Measurements from ENCODE around the gene PXYLP1.

The PXYLP1 gene

DNA sequence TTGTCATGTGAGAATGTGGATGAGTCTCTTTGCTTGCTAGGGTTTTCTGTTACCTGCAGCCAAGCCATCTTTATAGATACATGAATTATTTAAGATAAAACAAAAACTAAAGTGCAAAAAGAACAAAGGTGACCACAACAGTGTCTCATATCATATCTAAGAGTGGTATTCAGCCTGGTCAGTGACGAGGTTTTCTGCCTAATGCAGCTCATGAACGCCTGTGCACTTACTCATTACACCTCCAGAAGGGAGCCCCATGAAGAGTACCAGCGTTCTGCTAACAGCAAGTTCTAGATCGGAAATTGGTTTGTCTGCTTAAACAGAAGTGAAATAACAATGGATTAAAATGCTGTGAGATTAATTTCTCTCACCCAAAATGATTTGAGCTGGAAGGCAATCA is 19.2 kb downstream of the PXYLP1 start:
- DNase-seq: no peak

DNA sequence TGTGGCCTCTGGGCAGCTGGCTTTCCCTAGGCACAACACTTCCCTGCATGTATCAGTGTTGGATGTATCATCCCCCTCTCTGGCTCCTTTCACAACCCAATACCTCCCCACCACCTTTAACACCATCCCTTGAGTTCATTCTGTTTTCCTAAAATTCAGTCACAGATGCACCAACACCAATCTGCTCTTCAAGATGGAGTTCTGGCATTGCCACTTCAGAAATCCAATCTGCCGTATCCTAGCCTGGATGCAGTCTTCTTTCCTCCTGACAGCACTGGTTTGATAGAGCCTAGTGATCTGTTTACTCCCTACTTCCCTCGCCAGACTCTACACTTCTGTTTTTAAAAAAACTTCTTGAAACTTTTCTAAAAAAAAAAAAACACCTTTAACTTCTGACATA is 21.7 kb downstream of the PXYLP1 start:
- no peak for DNase-seq

- no peak for DNase-seq
Observed at GRCh38 chr3:141253811-141254210, 22.2 kb downstream of the PXYLP1 start.

DNA sequence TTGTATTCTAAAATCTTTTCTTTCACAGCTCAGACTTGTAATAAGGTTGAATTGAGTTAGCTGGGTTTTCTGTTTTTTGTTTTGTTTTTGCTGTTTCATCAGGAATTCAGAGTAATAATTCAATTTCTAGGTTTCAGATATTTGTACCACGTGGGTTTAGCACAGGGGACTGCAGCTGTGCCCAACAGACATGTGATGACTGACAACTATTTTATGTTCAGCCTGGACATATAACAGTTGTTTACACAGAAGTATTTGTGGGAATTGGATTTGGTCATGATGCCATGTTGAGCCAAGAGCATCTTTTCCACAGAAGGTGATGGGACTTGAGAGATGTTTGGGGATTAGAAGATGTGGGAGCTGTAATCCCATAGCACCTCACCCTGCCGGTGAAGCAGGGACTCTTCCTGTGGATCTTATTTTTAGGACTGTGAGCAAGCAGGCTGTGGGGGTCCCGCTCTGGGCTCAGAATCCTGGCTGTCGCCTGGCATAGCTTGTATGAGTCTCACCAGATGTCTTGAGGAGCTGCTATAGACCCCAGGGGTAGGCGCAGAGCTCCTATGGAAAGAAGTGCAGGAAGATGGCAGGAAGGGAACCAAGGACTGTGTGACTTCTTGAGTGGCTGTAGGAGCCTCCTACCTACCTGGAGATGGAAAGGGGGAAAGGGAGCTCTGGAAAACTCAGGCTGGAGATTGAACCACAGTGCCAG is 23.7 kb downstream of the PXYLP1 start:
- DNase-seq: no peak

GRCh38 chr3:141255846-141256261 is 24.2 kb downstream of the PXYLP1 start:
- peak; percentile 61 for DNase-seq

DNA sequence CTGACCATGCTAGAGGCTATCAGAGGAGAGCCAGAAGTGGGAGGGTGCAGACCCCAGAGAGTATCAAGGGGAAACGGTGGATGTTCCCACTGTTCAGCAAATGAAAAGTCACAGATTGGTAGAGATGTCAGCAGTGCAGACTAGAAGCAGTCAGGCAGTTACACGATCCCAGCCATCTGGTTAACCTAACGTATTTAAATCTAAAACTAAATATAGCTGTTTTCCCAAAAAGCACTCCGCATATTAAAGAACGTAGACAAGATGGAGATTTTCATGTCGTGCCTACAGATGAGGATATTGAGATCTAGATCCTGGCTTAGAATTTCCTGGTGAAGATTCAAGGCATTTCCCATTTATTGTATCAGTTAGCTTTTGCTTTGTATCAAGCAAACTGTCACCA is 25.2 kb downstream of the PXYLP1 start:
- DNase-seq: no peak

DNA sequence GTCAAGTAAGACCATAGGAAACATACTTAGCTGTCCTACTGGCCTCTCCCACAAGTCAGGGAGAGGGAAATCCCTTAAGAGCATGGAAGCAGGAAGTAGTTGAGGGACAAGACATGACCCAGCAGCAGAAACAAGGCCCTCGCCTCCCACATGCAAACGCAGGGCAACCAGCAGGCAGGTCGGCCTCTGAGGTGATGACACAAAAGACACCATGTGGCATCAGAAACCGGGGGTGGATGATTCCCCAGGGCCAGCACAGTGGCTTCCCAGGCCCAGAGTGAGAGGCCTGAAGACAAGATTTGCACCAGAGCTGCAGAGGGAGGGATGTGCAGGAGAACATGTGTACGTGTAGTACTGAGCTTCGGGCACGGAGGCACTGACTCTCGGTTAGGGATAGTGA is 26.3 kb downstream of the PXYLP1 start:
- no peak for DNase-seq

DNA sequence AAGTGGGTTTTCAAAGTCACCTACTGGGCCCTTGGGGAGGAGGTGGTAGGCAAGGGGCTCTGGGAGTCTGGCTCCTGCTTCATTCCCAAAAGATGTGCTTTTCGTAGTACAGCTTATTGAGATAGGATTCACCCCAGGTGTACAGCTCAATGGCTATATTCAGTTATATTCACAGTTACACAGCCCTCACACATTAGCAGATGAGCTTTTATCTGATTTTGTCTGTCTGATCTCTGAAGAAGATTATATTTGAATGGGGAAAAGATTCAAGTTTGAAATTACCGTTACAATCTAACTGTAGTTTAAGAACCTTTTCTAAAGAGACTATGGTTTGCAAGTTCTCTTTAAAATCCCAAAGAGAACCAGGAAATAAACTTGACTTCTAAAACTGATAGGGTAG is 27.3 kb downstream of the PXYLP1 start:
- no peak for DNase-seq

DNA sequence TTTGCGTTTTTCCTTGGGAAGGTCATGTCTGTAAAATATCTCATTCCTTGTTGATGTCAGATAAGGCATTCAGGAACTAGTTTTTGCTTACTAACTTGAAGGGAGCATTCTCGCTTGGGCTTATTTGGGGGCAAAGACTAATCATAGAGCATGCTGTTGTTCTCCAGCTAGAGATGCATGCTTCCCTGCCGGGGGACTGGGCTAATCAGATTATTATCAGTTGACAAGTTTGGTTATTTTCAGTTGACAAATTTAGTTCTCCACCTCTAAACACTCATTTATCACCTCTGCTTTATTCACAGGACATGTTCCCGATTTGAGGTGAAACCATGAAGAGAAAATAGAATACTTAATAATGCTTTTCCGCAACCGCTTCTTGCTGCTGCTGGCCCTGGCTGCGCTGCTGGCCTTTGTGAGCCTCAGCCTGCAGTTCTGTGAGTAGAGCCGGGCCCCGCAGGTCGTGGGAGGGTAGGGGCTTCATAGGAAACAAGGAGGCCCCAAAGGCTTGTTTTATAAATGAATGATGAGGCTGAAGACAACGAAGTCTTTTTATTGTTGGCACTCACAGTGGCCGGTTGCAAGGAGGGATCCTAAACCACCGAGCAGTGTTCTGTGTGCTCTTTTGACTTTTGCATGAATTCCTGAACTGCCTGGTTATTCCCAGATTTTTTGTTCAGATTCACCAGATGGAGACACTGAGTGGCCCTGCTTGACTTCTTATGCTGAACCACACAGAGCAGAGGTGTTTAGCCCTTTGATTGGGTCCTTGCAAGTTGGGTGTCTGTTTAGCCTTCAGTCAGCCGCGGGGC is 28.4 kb downstream of the PXYLP1 start:
- no peak for DNase-seq

DNA sequence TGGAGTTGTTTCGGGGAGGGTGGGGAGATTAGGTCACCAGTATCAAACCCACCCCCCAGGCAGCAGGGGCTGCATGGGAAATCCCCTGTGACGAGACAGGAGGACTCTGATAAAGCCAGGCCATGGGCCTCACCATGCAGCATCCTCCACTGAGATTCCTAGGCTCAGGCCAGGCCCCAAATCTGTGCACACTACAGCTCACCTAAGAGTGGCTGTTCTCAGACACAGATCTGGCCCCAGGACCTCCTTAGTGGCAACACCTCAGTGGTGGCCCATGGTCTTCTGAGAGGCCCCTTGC is 29.0 kb downstream of the PXYLP1 start:
- DNase-seq: no peak

DNA sequence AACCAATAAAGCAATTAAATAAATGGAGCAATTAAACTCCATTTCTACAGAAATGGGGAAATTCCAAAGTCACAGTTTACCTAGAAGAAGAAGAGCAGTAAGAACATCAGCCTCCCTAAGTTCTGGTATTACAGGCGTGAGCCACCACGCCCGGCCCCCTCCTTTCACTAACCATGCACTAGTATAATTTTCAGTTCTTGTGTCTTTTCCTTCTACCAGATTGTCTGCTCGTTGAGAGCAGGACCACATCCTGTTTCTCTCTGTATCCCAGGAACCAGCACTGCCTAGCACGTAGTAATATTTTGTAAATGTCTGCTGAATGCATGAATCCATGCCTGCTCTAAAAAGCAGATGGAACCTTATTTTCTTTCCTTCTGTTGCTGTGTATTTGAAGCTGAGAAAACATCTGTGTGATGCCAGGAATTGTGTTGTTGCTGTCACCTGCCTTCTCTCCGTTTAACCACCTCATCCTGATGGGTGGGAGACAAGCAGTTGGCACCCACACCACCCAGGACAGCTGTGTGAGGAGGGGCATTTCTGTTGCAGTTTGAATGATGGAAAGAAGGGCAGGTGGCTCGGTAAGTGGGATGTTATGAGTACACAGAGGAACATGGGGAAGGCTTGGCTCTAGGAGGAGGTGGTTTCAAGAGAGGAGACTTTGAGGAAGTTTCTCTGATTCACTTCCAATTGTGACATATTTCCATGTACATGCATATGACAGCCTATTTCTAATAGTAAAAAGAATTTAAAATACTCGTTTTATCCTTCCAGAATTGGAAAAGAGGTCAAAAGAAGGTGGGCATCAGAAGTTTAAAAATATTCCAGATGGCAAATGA is 30.1 kb downstream of the PXYLP1 start:
- no peak for DNase-seq

DNA sequence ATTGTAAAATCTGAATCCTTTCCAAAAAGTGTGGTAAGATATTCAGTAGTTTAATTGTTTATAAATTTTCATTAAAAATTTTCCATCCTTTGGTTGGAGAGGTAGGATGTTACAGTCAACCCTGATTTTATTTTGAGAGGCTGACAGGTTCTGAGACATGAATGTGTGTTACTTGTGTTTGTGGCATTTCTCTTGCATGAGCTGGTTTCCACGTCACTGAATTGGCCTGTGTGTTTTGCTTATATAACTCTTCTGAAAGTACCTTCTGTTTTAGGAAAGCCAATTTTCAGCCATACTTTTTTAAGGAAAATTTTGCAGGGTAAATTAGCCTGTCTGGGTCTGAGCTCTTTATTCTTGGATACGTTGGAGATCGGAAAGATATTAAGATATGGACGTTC is 30.7 kb downstream of the PXYLP1 start:
- no peak for DNase-seq

- DNase-seq: no peak
Observed at GRCh38 chr3:141266186-141266585, 34.6 kb downstream of the PXYLP1 start.

DNA sequence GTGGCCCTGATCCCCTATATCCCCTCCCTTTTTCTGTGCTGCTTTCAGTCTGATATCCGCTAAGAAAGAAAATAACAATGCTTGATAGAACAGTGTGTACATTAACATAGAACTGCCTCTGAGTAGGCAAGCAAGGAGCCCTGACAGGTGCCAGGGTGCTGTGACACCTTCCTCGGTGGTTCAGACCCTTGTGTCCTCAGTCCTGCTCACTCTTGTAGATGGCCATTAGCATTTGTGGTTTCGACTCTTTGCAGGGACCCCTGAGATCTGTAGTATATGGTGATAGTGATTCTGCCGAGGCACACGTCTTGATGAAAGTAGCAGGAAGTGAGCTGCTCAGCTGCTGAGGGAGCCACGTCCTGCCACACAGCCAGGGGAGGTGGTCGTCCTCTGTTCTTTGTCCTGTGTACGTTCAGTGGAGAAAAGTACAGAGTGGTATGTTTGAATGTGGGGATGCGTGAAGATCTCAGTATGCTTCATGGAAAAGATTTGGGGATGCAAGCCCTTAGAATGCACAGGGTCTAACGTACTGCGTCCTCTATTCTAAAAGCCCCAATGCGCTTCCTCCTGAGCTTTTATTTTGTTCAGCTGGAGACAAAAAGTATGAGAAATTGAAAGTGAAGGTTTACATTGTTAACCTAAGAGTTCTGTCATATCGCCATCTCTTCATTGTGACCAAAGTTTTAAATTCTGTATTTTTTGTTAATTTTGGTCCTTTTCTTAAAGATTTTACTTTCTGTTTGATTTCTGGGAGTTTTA is 35.4 kb downstream of the PXYLP1 start:
- DNase-seq: peak; percentile 35

DNA sequence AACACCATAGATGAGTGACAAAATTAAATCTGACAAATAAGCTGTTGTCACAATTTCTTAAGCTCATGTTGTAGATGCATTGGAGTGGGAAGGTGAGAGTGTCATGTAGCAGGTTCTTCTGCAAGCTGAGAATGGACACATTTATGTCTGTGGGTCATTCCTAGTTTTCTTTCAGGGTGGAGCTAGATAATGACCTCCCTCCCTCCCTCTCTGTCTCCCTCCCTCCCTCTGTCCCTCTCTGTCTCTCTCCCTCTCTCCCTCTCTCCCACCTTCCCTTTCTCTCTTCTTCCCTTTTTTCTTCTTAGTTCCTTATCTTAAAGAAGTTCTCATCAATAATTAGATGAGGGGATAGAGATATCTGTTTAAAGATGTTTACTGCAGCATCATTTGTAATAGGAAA is 36.0 kb downstream of the PXYLP1 start:
- no peak for DNase-seq

GRCh38 chr3:141268306-141268705 is 36.7 kb downstream of the PXYLP1 start:
- DNase-seq: no peak

DNA sequence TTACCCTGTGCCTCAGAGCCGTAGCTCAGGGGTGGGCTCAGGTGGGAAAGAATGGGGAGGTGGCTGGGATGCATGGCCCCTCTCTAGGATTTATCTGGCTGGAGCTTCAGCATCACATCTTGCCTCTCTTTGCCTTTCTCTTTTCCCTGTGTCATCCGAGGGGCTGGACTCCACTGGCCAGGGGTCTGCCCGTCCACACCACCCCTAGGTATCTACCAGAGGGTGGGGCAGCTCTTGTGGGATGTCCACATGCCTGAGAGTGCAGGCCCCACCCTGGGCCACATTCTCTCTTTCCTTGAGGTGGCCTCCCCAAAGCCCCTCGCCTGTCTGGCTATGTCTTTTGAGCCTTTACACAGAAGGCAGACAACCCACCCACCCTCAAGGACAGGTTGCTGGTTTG is 37.2 kb downstream of the PXYLP1 start:
- no peak for DNase-seq

GRCh38 chr3:141269961-141270360 is 38.3 kb downstream of the PXYLP1 start:
- no peak for DNase-seq

DNA sequence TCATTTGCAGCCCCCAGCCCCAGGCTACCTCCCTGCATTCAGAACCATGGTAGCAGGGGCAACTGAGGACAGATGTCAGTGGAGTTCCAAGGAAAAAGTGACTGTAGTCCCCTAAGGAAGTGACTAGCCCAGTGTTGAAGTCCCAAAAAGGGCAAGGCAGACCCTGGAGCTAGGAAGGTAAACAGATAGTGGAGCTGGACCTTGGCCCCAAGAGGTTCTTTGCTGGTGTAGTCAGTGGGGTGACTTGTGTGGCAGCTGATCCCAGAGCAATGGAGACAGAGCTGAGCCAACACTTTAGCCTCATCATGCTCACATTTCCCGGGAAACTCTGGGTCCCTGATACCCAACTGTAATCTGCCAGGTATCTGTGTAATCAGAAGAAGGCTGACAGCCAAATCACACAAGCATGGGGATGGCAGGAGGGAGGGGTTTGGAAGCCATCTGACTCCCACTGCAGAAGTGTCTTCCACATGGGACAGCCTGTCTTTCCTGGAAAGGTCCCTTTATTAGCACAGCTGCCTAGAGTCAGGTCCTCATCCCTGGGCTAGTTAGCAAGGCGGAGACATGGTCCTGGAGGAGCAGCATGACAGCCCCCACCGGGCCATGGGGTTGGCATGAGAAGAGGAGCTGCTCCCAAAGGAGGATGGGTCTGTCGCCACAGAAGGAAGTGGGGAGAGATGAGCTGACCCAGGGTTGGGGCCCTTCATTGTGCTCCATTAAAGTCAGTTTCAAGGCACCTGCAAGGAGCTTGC is 39.8 kb downstream of the PXYLP1 start:
- no peak for DNase-seq

- no peak for DNase-seq
Observed at GRCh38 chr3:141272906-141273662, 41.5 kb downstream of the PXYLP1 start.

GRCh38 chr3:141273700-141274410 is 42.2 kb downstream of the PXYLP1 start:
- DNase-seq: no peak
